HG03095 (cell line): ENCODE data around the gene CACHD1.
"Not testable (repeated sequence)": the region's sequence is repeated elsewhere in the genome, so short reads cannot be mapped to it uniquely, and the experiment has no call there.

Experiments used
- ATAC-seq: cut with Tn5 transposase; IDR thresholded peaks from one replicate; pipeline ENCODE4 v1.9.1; 2021; ENCODE audit warnings: moderate library complexity; ENCODE audit not compliant: unreplicated experiment

Gene CACHD1

GRCh38 chr1:64581135-64581842 lies 111.4 kb downstream of the CACHD1 start:
- ATAC-seq = no peak

- ATAC-seq = no peak
Measured at GRCh38 chr1:64581843-64582185, 111.9 kb downstream of the CACHD1 start.

GRCh38 chr1:64584479-64584878 lies 114.5 kb downstream of the CACHD1 start:
- ATAC-seq = no peak

GRCh38 chr1:64588876-64589275 lies 118.9 kb downstream of the CACHD1 start:
- no peak for ATAC-seq

DNA sequence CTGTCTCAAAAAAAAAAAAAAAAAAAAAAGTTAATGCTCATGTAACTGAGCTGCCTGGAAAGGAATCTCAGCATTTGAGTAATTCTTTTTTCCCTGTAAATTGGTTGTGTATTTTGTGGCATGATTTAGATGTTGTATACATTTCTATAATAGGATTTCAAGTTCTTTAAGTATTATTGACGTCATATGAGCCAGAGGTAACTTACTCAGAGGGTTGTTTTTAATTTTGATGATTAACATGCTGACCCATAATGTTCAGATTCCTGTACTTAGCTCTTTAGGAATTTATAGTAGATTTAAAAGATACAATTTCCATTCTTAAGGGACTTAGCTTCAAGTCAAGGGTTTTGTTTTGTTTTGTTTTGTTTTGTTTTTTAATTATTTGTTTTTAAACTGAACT lies 120.4 kb downstream of the CACHD1 start:
- ATAC-seq = no peak

- ATAC-seq = no peak
Measured at GRCh38 chr1:64594446-64594845, 124.5 kb downstream of the CACHD1 start.

DNA sequence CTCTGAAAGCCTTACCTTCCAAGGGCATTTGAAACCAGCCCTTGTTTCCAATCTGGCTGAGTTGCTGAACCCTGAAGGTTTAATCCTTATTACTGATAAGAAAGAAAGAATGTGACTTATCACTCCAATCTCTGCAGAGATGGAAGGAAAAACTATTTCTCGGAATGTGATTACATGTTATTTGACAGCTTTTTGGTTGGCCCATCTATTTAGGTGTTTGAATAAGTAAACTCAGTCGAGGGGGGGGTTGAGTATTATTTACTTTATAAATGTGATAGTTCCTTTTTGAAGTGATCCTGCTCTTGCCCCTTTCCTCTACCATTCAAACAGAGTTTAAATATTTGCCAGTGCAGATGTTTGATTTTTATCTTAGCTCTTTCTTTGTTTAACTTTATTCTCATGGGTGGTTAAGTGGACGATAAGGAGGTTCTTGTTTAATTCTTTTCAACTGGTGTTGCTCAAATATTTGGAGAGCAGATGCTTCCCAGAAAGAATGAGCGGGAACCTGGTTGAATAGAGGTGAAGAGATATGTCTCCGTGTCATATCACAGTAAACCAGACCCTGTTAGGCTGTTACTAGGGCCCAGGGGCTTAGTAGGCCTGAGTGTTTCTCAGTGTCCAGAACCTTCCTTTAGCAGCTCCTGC lies 126.1 kb downstream of the CACHD1 start:
- ATAC-seq = no peak

DNA sequence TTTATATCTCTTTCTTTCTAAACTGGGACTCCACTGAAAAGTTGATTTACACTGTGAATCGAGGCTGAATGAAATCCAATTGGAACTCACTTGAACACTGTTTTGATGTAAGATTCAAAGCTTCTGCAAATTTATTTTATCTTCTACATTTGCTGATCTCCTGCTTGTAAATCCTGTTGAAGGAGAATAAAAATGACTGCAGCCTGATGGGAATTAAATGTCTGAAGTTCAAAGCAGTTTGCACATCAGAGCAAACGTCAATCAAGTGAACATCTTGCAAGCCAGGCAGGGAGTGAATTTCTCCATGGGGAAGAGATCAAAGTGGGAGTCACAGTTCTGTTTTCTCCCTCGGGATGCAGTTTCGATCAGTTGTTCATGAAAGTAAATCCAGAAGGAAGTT lies 127.2 kb downstream of the CACHD1 start:
- no peak for ATAC-seq

DNA sequence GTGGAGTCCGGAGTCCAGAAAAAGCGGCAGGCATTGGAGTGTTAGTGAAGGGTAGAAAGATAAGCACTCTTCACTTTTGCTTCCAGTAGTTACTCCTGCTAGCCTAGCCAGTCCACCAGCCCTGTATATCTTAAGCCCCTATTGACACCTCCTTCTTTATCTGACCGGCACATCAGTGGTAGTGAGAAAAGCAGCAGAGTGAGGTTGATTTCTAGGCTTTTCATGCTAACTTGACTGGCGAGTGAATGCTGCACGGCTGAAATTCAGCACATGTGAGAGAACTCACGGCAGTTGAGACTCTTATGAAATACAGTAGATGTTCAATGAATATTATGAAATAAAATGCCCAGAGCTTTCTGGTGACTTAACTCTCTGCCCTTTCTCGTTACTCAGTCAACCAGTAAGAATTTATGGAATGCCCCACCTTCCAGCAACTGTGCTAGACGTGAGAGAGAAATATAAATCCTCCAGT lies 128.2 kb downstream of the CACHD1 start:
- ATAC-seq = no peak

- ATAC-seq = no peak
Measured at GRCh38 chr1:64599242-64599641, 129.3 kb downstream of the CACHD1 start.

DNA sequence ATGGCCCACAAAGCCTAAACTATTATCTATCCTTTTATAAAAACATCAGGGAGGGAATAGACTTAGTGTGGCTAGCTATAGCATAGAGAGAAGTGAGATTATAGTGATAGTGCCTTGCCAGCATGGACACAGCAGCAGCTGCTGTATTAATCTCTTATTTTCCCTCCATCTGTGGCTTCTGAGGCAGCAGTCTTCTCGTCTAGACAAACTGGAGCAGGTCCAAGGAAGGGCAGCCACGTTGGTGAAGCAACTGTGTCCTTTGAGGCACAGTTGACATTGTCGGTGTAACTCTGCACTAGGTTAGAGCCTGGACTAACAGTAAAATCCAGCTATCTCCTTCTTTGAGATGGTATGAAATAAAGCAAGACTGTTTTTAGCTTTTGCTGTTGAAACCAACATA lies 131.3 kb downstream of the CACHD1 start:
- no peak for ATAC-seq

- ATAC-seq = no peak
Measured at GRCh38 chr1:64608005-64608650, 138.2 kb downstream of the CACHD1 start.

DNA sequence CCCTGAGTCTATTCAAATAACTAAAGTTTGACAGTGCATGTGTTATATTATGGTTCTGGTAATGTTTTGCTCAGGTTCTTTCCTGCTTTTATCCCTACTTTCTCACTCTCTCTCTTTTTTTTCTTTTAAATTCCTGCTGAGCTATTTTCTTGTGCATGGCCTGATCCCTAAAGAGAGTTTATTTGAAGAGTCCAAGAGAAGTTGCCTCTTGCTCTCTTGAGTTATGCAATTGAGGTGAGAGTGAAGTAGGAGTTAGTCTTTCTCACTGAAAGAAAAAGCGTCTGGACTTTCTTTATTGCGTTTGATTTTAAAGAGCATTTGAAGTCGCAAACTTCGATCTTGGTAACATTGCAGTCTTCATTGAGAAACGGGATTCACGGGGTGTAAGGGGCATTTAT lies 138.7 kb downstream of the CACHD1 start:
- no peak for ATAC-seq

DNA sequence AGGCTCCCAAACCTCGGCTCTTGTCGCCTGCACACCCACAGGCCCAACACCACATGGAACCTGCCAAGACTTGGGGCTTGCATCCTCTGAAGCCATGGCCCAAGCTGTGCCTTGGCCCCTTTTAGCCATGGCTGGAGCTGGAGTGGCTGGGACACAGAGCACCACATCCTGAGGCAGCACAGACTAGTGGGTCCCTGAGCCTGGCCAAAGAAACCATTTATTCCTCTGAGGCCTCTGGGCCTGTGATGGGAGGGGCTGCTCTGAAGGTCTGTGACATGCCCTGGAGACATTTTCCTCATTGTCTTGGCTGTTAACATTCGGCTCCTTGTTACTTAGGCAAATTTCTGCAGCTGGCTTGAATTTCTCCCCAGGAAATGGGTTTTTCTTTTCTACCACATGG lies 141.0 kb downstream of the CACHD1 start:
- ATAC-seq = not testable (repeated sequence)

- ATAC-seq = no peak
Measured at GRCh38 chr1:64616039-64616438, 146.1 kb downstream of the CACHD1 start.

- no peak for ATAC-seq
Measured at GRCh38 chr1:64623750-64624191, 153.8 kb downstream of the CACHD1 start.

- no peak for ATAC-seq
Measured at GRCh38 chr1:64624218-64624713, 154.3 kb downstream of the CACHD1 start.

DNA sequence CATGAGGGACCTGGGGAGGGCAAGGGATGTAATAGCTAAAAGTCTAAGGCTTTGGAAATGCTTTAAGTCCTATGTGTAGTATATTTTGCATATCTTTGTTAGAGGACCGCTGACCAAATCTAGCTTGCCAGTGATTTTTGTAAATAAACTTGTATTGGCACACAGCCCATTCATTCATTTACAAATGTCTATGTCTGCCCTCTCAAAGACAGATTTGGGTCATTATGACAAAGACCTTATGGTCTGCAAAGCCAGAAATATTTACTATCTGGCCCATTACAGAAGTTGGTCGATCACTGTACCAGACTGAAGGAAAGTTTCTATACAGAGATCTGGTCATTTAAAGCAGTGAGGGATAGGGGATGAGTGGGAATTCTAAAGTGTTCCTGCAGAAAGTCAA lies 154.9 kb downstream of the CACHD1 start:
- ATAC-seq = no peak

DNA sequence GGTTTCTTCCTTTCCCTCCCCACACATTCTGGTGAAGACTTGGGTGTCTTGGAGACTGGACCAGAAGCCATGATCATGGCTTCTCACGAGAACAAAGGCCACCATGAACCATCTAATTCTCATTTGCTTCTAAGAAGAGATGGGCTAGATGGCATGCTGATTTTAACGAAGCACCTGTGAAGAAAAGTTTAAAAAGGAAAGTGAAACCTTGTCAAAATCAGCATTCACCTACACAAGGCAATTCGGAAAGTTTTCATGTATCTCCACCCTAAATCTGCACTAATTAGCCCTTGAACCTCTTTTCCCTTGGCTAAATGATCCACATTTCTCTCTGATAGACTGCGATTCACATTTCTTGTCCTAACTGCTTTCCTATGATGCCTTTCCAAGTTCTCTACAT lies 160.7 kb downstream of the CACHD1 start:
- ATAC-seq = no peak

- no peak for ATAC-seq
Measured at GRCh38 chr1:64631346-64632034, 161.6 kb downstream of the CACHD1 start.

DNA sequence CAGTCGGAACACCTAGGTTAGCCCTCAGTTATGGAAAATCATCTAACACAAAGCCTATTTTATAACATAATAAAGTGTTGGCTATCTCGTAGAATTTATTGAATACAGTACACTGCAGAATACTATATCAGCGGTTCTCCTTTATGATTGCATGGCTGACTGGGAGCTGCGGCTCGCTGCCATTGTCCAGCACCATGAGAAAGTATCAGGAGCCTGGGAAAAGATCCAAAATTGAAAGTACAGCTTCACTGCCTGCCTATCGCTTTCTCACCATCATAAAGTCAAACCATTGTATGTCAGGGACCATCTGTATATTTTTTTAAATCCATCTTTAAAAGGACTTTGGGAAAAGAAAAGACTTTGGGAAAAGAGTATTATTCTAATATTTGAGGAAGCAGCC lies 163.0 kb downstream of the CACHD1 start:
- ATAC-seq = no peak
